GM12891 (cell line): ENCODE results near the gene CKS1B.

Source experiments
- POLR2AphosphoS5 ChIP-seq: IDR thresholded peaks from 2 replicates; pipeline ENCODE4 v1.6.1; 2011; ENCODE audit warnings: low read depth, low read length, control low read depth
- POU2F2 ChIP-seq: IDR thresholded peaks from 2 replicates; pipeline ENCODE4 v1.6.1; 2011; ENCODE audit warnings: low read depth, mild to moderate bottlenecking, control low read depth, low read length, moderate library complexity
- TAF1 ChIP-seq: IDR thresholded peaks from 2 replicates; pipeline ENCODE4 v1.6.1; 2011; ENCODE audit warnings: low read depth, low read length, control low read depth

GRCh38 chr1:154962795-154963330, 11.6 kb upstream of the CKS1B start:
- no peak for TF ChIP-seq TAF1
- TF ChIP-seq POLR2AphosphoS5, result no peak
- no peak for TF ChIP-seq POU2F2
